ENCODE data around the gene MYOG. TPM values are rescaled to one million over a fixed set of nuclear protein-coding genes. Genes with fewer than 3 reads are reported as not detected.

MYOG gene
- total and polyA plus RNA-seq, 8 donors = 0.13 TPM; not detected in 7

DNA sequence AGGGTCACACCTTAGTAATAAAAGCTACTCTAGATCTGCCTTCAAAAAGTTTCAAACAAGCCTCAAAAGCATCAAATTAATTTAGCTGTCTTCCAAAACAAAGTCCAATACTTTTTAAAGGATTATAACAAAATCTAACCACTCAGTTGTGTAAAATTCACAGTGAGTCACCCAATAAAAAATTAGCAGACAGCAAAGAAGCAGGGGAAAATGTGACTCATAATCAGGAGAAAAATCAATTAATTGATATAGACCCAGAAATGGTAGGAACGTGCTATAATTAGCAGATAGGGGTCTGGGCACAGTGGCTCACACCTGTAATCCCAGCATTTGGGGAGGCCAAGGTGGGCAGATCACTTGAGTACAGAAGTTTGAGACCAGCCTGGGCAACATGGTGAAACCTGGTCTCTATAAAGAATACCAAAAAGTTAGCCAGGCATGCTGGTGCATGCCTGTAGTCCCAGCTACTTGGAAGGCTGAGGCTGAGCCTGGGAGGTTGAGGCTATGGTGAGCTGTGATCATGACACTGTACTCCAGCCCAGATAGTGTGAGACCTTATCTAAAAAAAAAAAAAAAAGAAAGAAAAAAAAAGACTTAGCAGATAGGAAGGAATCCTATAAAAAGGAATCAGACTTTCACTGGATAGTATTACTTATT lies 8.1 kb upstream of the MYOG start:
- peaks cover 0 to 25% of the 10 kb centered on the region in 2 donors for H3K9me3 ChIP-seq
- no peak for ATAC-seq

GRCh38 chr1:203091761-203092330 lies 6.0 kb upstream of the MYOG start:
- DNase-seq (no peak), ATAC-seq (no peak)
- peaks cover 0 to 25% of the 10 kb centered on the region in 2 donors for H3K9me3 ChIP-seq
- H3K36me3 ChIP-seq = no peaks in the 10 kb centered on the region
- no peaks in the 10 kb centered on the region for H3K27me3 ChIP-seq
- intact Hi-C loops (cut with DNase I) = no loop called here
- H3K27ac ChIP-seq = no peak overlapping the region
- no peak overlapping the region for H3K4me3 ChIP-seq
- no peak for TF ChIP-seq CTCF (IDR thresholded peaks at IDR 0.05)
- no peaks in the 10 kb centered on the region for H3K4me1 ChIP-seq

More for the DNA sequence above, 8.1 kb upstream of the MYOG start:
- Histone ChIP-seq H3K27me3 (no peaks in the 10 kb centered on the region), H3K27ac (no peak overlapping the region), H3K4me3 (no peak overlapping the region), H3K36me3 (no peaks in the 10 kb centered on the region), H3K4me1 (no peaks in the 10 kb centered on the region)
- no peak for DNase-seq
- intact Hi-C loops (cut with DNase I) = no loop called here
- TF ChIP-seq CTCF (IDR thresholded peaks at IDR 0.05) = no peak

DNA sequence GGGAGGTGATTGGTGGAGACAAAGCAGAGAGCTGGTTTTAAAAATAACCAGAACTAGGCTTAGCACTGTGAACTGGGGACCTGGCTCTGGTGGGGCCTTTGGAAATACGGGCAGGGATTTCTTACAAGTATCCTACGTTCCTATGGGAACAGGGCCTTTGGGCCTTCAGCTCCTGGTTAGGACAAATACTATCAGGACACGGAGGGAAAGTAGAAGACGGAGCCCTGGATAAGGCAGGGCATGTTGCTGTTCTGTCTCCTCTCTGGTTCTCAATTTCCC lies 5.3 kb upstream of the MYOG start:
- intact Hi-C loops (cut with DNase I) = no loop called here
- ATAC-seq = no peak
- no peaks in the 10 kb centered on the region for H3K36me3 ChIP-seq

DNA sequence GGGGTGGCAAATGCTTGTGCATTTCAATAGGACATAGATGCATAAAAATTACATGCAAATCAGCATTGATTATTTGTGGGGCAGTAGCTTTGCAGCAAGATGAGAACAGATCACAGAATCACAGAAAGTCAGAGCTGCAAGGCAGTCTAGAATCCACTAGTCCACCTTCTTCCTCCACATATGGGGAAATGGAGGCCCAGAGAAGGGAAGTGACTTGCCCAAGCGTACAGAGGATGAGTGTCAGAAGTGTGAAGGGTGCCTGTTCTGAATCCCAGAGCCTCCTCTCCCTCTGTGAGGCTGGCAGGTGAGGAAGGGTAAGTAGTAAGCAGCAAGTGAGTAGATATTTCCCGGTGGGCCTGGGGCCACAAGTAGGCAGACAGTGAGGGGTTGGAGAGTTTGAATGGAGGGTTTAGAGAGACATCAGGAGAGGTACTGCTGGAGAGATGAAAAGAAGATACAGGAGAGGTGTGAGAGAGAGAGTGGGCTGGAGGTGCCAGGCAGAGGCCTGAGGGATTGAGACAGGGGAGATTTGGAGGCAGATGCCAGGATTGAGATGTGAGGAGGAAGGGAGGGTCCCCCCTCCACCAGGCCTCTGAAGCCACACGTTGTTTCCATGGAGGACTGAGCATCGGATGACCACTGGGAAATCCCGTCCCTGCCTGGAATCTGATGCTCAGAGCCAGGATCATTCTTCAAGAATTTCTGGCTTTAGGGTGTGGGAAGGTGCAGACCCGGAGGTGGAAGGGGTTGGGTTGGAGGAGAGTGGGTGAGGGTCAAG lies 4.8 kb upstream of the MYOG start:
- ATAC-seq = no peak
- no peak overlapping the region for H3K4me3 ChIP-seq
- intact Hi-C loops (cut with DNase I) = no loop called here
- no peak overlapping the region for H3K27ac ChIP-seq
- H3K4me1 ChIP-seq = no peaks in the 10 kb centered on the region
- no peaks in the 10 kb centered on the region for H3K27me3 ChIP-seq
- TF ChIP-seq CTCF (IDR thresholded peaks at IDR 0.05) = no peak
- DNase-seq = no peak
- H3K36me3 ChIP-seq = no peaks in the 10 kb centered on the region
- H3K9me3 ChIP-seq = peaks cover 0 to 19% of the 10 kb centered on the region in 2 donors

More for the DNA sequence above, 5.3 kb upstream of the MYOG start:
- Histone ChIP-seq H3K9me3 (peaks cover 0 to 24% of the 10 kb centered on the region in 2 donors), H3K4me1 (no peaks in the 10 kb centered on the region), H3K27me3 (no peaks in the 10 kb centered on the region), H3K27ac (no peak overlapping the region), H3K4me3 (no peak overlapping the region)
- no peak for TF ChIP-seq CTCF (IDR thresholded peaks at IDR 0.05)
- DNase-seq = no peak

DNA sequence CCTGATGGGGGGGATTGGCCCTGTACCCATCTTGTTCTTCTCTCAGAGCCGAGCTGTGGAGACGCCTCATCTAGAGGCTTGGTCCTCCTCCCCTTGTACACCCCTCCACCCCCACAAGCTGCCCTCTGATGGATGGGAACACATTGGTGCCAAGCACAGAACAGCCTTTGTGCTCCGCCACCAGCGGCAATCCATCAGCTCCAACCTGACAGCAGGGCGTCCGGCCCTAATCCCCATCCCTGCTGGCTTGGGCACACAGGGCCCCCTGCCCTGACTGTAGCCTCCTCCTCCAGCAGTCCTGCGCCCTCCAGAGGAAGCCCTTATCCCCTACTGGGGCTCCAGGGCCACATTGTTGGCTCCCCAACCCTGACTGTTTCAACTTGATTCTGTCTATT lies 3.8 kb upstream of the MYOG start:
- ATAC-seq (no peak), DNase-seq (no peak)
- no peak for TF ChIP-seq CTCF (IDR thresholded peaks at IDR 0.05)
- Histone ChIP-seq H3K4me3 (no peak overlapping the region), H3K27ac (no peak overlapping the region), H3K9me3 (peaks cover 0 to 9% of the 10 kb centered on the region in 2 donors), H3K27me3 (no peaks in the 10 kb centered on the region), H3K4me1 (no peaks in the 10 kb centered on the region), H3K36me3 (no peaks in the 10 kb centered on the region)
- intact Hi-C loops (cut with DNase I) = no loop called here

Data from left lung (tissue), 10 donors.